ENCODE data around the gene CBLN3. TPM values are rescaled to one million over a fixed set of nuclear protein-coding genes. Genes with fewer than 3 reads are reported as not detected.

Gene CBLN3
- total and polyA plus RNA-seq, 7 donors: 0.38 to 1.5 (median 0.70) TPM

DNA sequence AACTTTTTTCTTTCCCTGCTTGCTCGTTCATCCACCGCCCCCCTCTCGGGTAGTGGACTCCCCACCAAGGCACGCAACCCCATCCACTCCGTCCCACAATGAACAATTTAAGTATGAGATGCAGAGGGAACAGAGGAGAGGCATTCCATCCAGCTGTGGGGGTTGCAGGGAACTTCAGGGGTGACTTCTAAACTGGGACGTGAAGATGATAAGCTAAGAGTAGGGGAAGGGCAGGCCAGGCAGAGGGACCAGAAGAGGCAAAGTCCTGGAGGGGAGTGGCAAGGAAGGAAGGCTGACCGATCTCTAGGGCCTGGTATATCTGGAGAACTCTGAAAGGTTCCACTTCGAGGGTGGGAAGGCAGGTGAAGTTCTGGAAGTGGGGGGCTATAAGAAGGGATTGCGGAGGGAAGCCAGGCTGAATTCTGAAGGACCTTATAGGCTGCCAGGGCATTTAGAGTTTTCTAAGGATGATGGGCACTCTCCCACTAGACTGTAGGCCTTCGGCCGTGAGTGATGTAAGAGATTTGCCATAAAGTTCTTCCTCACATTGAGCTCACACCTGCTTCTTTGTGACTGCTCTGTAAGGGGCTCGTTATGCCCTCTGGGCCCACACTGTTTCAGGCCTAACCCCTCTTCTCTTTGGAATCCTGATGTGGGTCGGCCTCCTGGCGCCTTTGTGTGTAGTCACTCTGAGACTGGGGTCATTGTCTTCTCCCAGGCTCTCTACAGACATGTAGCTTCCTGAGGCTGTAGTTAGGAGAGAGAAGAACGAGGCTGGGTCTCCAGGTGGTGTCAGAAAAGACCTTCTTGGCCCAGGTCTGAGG is 49.3 kb downstream of the CBLN3 start:
- Histone ChIP-seq H3K4me1 (no peaks in the 10 kb centered on the region), H3K36me3 (ENCODE audit: insufficient read depth in 1 of 2, low read depth in 1 of 2) (no peaks in the 10 kb centered on the region), H3K9me3 (no peaks in the 10 kb centered on the region), H3K27me3 (ENCODE audit: insufficient read depth in 3 of 3, low read length in 2 of 3) (peaks cover 0 to 8% (median 0%) of the 10 kb centered on the region in 3 donors), H3K4me3 (no peak overlapping the region), H3K27ac (no peak overlapping the region)
- intact Hi-C loops (cut with DNase I): no loop called here
- no peak for DNase-seq
- no peak for ATAC-seq
- 73 to 75% (median 73%) methylated on average over 15 of the region's 15 CpGs for WGBS, 3 donors
- TF ChIP-seq, protein P1, sequence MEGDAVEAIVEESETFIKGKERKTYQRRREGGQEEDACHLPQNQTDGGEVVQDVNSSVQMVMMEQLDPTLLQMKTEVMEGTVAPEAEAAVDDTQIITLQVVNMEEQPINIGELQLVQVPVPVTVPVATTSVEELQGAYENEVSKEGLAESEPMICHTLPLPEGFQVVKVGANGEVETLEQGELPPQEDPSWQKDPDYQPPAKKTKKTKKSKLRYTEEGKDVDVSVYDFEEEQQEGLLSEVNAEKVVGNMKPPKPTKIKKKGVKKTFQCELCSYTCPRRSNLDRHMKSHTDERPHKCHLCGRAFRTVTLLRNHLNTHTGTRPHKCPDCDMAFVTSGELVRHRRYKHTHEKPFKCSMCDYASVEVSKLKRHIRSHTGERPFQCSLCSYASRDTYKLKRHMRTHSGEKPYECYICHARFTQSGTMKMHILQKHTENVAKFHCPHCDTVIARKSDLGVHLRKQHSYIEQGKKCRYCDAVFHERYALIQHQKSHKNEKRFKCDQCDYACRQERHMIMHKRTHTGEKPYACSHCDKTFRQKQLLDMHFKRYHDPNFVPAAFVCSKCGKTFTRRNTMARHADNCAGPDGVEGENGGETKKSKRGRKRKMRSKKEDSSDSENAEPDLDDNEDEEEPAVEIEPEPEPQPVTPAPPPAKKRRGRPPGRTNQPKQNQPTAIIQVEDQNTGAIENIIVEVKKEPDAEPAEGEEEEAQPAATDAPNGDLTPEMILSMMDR (IDR thresholded peaks at IDR 0.05): no peak

DNA sequence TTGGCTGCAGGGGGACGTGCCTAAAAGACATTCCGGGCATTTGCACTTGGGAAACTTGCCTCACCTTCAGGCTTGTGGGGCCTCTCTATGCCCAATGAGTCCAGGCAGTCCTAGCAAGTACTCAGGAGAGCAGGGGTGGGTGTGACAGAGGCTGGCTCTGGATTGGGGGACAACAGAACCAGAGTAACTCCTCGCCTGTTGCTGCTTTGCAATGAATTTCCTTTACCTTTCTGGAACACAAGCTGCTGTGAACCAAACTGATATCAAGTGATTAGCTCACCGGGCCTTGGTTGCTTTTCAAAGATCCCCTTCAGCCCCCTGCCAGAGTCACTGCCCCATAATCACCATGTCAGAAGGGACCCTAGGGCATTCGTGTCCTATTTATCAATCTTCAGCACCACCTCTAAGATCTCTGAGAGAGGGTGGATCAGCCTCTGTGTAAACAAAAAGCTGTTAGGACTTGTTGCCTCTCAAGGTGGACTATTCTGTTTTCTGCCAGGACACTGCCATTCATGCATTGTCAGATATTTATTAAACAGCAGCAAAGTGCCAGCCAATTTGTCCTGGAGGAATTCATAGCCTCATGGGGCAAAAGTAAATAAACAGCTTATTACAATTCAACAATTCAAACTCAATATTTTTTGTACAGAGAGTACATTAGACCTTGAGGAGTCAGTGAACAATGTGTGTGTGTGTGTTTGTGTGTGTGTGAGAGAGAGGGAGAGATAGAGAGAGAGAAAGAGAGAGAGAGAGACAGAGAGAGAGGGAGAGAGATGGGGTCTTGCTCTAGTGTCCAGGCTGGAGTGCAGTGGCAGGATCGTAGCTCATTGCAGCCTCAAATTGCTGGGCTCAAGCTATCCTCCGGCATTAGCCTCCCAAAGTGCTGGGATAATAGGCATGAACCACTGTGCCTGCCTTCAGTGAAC is 50.2 kb downstream of the CBLN3 start:
- peaks cover 0 to 5% (median 0%) of the 10 kb centered on the region in 3 donors for H3K27me3 ChIP-seq (ENCODE audit: insufficient read depth in 3 of 3, low read length in 2 of 3)
- no peak for ATAC-seq
- intact Hi-C loops (cut with DNase I): no loop called here
- H3K36me3 ChIP-seq (ENCODE audit: insufficient read depth in 1 of 2, low read depth in 1 of 2): no peaks in the 10 kb centered on the region
- H3K27ac ChIP-seq: no peak overlapping the region
- no peak for DNase-seq
- no peak overlapping the region for H3K4me3 ChIP-seq
- no peaks in the 10 kb centered on the region for H3K4me1 ChIP-seq
- TF ChIP-seq, protein P1 (IDR thresholded peaks at IDR 0.05): no peak
- 76 to 77% (median 76%) methylated on average over 7 of the region's 7 CpGs for WGBS, 3 donors
- H3K9me3 ChIP-seq: no peaks in the 10 kb centered on the region

DNA sequence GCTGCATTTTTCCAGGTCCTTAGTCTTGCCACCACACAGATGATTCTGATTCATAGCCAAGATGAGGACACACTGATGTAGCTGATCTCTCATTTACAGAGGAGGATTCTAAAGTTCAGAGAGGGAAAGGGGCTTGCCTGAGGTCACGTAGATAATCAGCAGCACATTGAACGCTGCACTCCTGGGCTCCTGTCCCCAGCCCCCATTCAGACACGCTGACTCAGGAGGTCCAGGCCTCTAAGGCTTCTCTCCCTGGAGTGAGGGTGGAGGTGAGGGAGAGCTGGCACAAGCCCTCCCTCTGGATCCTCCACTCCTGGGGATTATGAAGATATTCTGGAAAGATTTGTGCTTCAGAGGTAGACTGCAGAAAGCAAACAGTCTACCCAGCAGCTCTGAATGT is 51.1 kb downstream of the CBLN3 start:
- WGBS, 3 donors: 76 to 89% (median 78%) methylated on average over 3 of the region's 3 CpGs
- Histone ChIP-seq H3K27ac (no peak overlapping the region), H3K4me3 (no peak overlapping the region), H3K36me3 (ENCODE audit: insufficient read depth in 1 of 2, low read depth in 1 of 2) (no peaks in the 10 kb centered on the region), H3K9me3 (no peaks in the 10 kb centered on the region), H3K4me1 (no peaks in the 10 kb centered on the region), H3K27me3 (ENCODE audit: insufficient read depth in 3 of 3, low read length in 2 of 3) (no peaks in the 10 kb centered on the region)
- DNase-seq: no peak
- TF ChIP-seq, protein P1 (IDR thresholded peaks at IDR 0.05): no peak
- no peak for ATAC-seq
- intact Hi-C loops (cut with DNase I): no loop called here

DNA sequence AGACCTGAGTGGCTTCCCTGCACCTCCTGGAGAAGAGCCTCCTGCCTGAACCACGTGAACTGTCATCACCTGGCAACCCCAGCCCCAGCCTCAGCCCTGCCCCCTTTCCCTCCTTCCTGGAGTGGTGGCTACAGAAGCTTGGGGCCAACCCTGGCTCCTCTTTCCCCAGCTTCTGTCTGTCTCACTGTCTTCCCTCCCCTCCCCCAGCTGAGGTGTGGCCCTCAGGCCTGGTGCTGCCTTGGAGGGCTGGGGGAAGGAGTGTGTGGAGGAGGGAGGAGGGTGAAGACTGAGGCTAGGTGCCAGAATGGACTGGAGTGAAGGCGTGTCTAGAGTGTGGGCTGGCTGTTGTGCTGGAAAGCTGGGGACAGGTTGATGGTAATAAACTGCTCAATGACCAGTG is 51.8 kb downstream of the CBLN3 start:
- no peak overlapping the region for H3K27ac ChIP-seq
- no peaks in the 10 kb centered on the region for H3K9me3 ChIP-seq
- TF ChIP-seq, protein P1 (IDR thresholded peaks at IDR 0.05): no peak
- no peak for ATAC-seq
- H3K27me3 ChIP-seq (ENCODE audit: insufficient read depth in 3 of 3, low read length in 2 of 3): no peaks in the 10 kb centered on the region
- no peaks in the 10 kb centered on the region for H3K36me3 ChIP-seq (ENCODE audit: insufficient read depth in 1 of 2, low read depth in 1 of 2)
- H3K4me3 ChIP-seq: no peak overlapping the region
- DNase-seq: no peak
- intact Hi-C loops (cut with DNase I): no loop called here
- H3K4me1 ChIP-seq: no peaks in the 10 kb centered on the region
- WGBS, 3 donors: 77 to 87% (median 80%) methylated on average over 2 of the region's 2 CpGs
